Panc1 (cell line): ENCODE data around the gene FKBP14. TPM values are rescaled to one million over a fixed set of nuclear protein-coding genes. Genes with fewer than 3 reads are reported as not detected.

Source experiments
- ATAC-seq: fragments of 200-7000 bp; cut with Tn5 transposase; 2 replicates; pipeline ENCODE4 v1.9.1; 2020; ENCODE audit warnings: mild to moderate bottlenecking, moderate library complexity
- BruUV-seq: library from RNA; stranded (reverse); fragments of 400-500 nt; replicated peaks from 2 replicates; lab custom pipeline; 2021; lab: Mats Ljungman, UMichigan
- CTCF ChIA-PET: fragments of 300-600 bp; sonication (Branson Sonifier 250); formaldehyde crosslinking; loops from one replicate; lab custom pipeline; 2022; ENCODE audit warnings: antibody characterized with exemption; lab: Charles Lee
- POLR2A ChIA-PET: fragments of 300-600 bp; sonication (Branson Sonifier 250); formaldehyde crosslinking; loops from one replicate; lab custom pipeline; 2022; ENCODE audit warnings: antibody characterized with exemption; lab: Charles Lee
- DNase-seq: peaks from one replicate; pipeline ENCODE4 v3.0.0-alpha.2; 2010; ENCODE audit warnings: low read depth, low spot score
- H3K27ac ChIP-seq: 2 replicates; pipeline ENCODE4 v1.5.1; 2011; ENCODE audit warnings: mild to moderate bottlenecking, low read length, inconsistent platforms
- H3K27me3 ChIP-seq: fragments of 200-500 bp; sonication (Bioruptor generic); 2 replicates; pipeline ENCODE4 v1.6.0; 2014; ENCODE audit warnings: low read length, inconsistent platforms; ENCODE audit not compliant: control insufficient read depth, insufficient read depth
- H3K36me3 ChIP-seq: fragments of 200-500 bp; sonication (Bioruptor generic); 2 replicates; pipeline ENCODE4 v1.5.1; 2014; ENCODE audit warnings: inconsistent platforms, mild to moderate bottlenecking, low read length, moderate library complexity; ENCODE audit not compliant: control insufficient read depth, insufficient read depth
- H3K4me1 ChIP-seq: 2 replicates; pipeline ENCODE4 v1.5.1; 2011; ENCODE audit warnings: inconsistent platforms, mild to moderate bottlenecking, low read length, moderate library complexity; ENCODE audit not compliant: control insufficient read depth, insufficient read depth
- H3K4me3 ChIP-seq, 2 experiments: 2 replicates each; pipeline ENCODE4 v1.5.1; 2011 to 2012; ENCODE audit warnings: low read depth in 2 of 2, low read length in 2 of 2, mild to moderate bottlenecking in 2 of 2, inconsistent platforms in 1 of 2, moderate library complexity in 1 of 2
- H3K9me3 ChIP-seq: fragments of 200-500 bp; sonication (Bioruptor generic); 2 replicates; pipeline ENCODE4 v1.5.1; 2014; ENCODE audit warnings: low read depth, mild to moderate bottlenecking, inconsistent platforms, low read length, moderate library complexity; ENCODE audit not compliant: control insufficient read depth, insufficient read depth
- POLR2AphosphoS5 ChIP-seq: IDR thresholded peaks from 2 replicates; pipeline ENCODE4 v1.6.1; 2012; ENCODE audit warnings: mild to moderate bottlenecking, low read depth, low read length, moderate library complexity
- SIN3A ChIP-seq: IDR thresholded peaks from 2 replicates; pipeline ENCODE4 v1.6.1; 2012; ENCODE audit warnings: low read depth, mild to moderate bottlenecking, low read length, moderate library complexity, borderline replicate concordance; ENCODE audit not compliant: insufficient read depth
- TCF7L2 ChIP-seq: IDR thresholded peaks from 2 replicates; pipeline ENCODE4 v1.6.1; 2011; ENCODE audit warnings: mild to moderate bottlenecking, low read depth, low read length, inconsistent platforms
- in situ Hi-C: cut with HindIII; loops from 2 replicates; pipeline ENCODE4 v1.10.0; 2016; ENCODE audit warnings: low sequenced_read_pairs, low pct_unique_long_range_greater_than_20kb
- intact Hi-C: fragments of 100-400 bp; cut with micrococcal nuclease; formaldehyde crosslinking; loops from one replicate; pipeline ENCODE4 v1.10.0; 2022; ENCODE audit not compliant: unreplicated experiment
- total RNA-seq: library from RNA; stranded (reverse); gene quantifications from one replicate; pipeline ENCODE4 v1.2.1, GENCODE V29; 2021; ENCODE audit not compliant: unreplicated experiment
- TF ChIP-seq, protein P1 (sequence below), 2 experiments: IDR thresholded peaks; 2 replicates each; pipeline ENCODE4 v1.6.1; 2011 to 2012; ENCODE audit warnings: low read depth in 2 of 2, control low read depth in 1 of 2, low read length in 1 of 2, mild to moderate bottlenecking in 1 of 2, moderate library complexity in 1 of 2; ENCODE audit not compliant: insufficient read depth in 1 of 2
- TF ChIP-seq, protein P2 (sequence below): fragments of 450-650 bp; IDR thresholded peaks from 2 replicates; pipeline ENCODE4 v1.5.1; 2017; ENCODE audit warnings: mild to moderate bottlenecking

The FKBP14 gene
- total RNA-seq, 1 experiment from 2014 or later: 36.0 TPM

DNA sequence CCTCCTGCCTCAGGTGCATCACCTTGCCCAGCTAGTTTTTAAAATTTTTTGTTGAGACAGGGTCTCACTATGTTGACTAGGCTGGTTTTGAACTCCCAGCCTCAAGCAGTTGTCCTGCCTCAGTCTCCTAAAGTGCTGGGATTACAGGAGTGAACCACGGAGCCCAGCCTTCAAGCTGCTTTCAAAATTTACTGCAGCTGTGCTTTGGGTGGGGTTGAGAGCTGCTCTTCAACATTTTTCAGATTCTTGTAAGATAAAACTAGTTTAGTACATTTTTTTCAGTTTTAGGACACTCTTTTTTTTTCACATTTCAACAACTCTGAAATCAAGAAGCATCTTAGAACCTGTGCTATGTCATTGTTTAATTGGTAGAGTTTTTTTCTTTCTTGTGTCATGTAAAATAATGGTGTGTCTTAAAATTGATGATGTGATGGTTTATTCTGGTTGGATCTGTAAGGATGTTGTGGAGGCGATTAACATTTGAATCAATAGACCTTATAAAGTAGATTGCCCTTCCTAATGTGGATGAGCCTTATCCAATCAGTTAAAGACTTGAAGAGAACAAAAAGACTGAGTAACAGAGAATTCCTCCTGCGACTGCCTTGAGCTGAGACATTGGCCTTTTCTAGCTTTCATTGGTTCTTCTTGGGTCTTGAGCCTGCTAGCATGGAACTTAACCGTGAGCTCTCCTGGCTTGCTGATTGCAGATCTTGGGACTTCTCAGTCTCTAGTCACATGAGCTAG, 15.2 kb upstream of the FKBP14 start:
- Histone ChIP-seq H3K27me3 (no peaks in the 10 kb centered on the region), H3K9me3 (no peaks in the 10 kb centered on the region), H3K4me3 (no peak overlapping the region), H3K36me3 (no peaks in the 10 kb centered on the region), H3K27ac (no peak overlapping the region), H3K4me1 (no peaks in the 10 kb centered on the region)
- DNase-seq (no peak), ATAC-seq (no peak)
- in situ Hi-C loops: no loop called here
- CTCF ChIA-PET: no interaction called here
- TF ChIP-seq TCF7L2 (no peak), POLR2AphosphoS5 (no peak), SIN3A (no peak)
- TF ChIP-seq, protein P1, sequence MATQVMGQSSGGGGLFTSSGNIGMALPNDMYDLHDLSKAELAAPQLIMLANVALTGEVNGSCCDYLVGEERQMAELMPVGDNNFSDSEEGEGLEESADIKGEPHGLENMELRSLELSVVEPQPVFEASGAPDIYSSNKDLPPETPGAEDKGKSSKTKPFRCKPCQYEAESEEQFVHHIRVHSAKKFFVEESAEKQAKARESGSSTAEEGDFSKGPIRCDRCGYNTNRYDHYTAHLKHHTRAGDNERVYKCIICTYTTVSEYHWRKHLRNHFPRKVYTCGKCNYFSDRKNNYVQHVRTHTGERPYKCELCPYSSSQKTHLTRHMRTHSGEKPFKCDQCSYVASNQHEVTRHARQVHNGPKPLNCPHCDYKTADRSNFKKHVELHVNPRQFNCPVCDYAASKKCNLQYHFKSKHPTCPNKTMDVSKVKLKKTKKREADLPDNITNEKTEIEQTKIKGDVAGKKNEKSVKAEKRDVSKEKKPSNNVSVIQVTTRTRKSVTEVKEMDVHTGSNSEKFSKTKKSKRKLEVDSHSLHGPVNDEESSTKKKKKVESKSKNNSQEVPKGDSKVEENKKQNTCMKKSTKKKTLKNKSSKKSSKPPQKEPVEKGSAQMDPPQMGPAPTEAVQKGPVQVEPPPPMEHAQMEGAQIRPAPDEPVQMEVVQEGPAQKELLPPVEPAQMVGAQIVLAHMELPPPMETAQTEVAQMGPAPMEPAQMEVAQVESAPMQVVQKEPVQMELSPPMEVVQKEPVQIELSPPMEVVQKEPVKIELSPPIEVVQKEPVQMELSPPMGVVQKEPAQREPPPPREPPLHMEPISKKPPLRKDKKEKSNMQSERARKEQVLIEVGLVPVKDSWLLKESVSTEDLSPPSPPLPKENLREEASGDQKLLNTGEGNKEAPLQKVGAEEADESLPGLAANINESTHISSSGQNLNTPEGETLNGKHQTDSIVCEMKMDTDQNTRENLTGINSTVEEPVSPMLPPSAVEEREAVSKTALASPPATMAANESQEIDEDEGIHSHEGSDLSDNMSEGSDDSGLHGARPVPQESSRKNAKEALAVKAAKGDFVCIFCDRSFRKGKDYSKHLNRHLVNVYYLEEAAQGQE (IDR thresholded peaks at IDR 0.05; ENCODE audit: insufficient read depth in 1 of 2, low read depth in 2 of 2, low read length in 1 of 2): no peak
- TF ChIP-seq, protein P2, sequence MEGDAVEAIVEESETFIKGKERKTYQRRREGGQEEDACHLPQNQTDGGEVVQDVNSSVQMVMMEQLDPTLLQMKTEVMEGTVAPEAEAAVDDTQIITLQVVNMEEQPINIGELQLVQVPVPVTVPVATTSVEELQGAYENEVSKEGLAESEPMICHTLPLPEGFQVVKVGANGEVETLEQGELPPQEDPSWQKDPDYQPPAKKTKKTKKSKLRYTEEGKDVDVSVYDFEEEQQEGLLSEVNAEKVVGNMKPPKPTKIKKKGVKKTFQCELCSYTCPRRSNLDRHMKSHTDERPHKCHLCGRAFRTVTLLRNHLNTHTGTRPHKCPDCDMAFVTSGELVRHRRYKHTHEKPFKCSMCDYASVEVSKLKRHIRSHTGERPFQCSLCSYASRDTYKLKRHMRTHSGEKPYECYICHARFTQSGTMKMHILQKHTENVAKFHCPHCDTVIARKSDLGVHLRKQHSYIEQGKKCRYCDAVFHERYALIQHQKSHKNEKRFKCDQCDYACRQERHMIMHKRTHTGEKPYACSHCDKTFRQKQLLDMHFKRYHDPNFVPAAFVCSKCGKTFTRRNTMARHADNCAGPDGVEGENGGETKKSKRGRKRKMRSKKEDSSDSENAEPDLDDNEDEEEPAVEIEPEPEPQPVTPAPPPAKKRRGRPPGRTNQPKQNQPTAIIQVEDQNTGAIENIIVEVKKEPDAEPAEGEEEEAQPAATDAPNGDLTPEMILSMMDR: no peak
- no TSS peak for BruUV-seq
- intact Hi-C loops: no loop called here
- POLR2A ChIA-PET: no interaction called here

DNA sequence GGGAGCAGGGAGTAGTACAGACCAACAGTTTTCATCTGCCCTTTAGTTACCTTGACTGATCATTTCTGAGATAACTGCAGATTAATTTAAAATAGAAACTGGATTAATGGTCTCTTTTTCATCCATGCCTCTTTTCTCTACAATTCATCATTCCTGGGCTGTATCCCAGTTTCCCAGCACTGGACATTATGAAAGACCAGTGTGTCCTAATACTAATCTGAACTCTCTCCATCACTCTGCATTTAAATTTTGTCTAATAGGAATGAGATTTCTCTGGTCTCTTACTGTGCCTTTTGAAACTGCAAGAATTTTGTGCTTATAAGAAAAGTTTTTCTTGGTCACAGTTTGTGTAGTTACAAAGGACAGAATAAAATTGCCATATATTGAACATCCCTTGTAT, 14.4 kb upstream of the FKBP14 start:
- H3K27ac ChIP-seq: no peak overlapping the region
- DNase-seq: no peak
- CTCF ChIA-PET: no interaction called here

More for the DNA sequence above, 14.4 kb upstream of the FKBP14 start:
- BruUV-seq: no TSS peak
- Histone ChIP-seq H3K4me1 (no peaks in the 10 kb centered on the region), H3K4me3 (no peak overlapping the region), H3K36me3 (no peaks in the 10 kb centered on the region), H3K27me3 (no peaks in the 10 kb centered on the region), H3K9me3 (no peaks in the 10 kb centered on the region)
- no peak for ATAC-seq
- POLR2A ChIA-PET: no interaction called here
- intact Hi-C loops (no loop called here), in situ Hi-C loops (no loop called here)
- TF ChIP-seq, protein P2: no peak
